ENCODE results near the gene DLGAP4.

DNA sequence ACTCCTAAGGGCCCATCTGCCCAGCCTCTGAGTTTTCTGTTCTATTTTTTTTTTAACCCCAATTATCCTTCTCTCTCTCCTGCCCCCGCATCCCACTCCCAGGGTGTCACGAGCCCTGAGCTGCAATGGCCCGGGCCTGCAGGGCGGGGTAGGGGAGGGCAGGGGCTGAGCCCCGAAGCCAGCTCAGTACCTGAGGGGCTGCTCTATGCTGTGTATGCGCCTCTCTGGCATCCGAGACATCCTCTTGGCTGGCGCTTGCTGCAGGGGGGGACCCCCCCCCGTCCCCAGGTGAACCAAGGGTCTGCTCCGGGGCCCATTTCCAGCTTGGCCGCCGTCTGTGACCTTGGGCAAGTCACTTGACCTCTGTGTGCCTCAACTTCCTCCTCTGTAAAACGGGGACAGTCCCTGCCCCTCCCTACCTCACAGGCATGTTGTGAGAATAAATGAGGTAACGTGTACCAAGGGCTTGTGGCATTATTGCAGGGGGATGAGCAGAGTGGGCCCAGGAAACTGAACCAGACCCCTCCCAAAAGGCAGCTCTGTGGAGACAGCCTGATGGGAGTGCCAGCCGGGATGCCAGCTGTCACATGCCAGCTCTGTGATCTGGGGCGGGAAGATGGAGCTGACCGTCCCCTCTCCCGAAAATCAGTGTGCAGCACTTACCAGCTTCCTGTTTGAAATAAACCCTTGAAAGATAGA is 222.2 kb downstream of the DLGAP4 start:
- TF ChIP-seq EZH2 (IDR thresholded peaks at IDR 0.05; ENCODE audit: insufficient read depth, poor library complexity, severe bottlenecking), result no peak
- TF ChIP-seq EZH2phosphoT487 (IDR thresholded peaks at IDR 0.05; ENCODE audit: insufficient read depth, low read depth), result no peak
